Kidney epithelial cell (primary cell): ENCODE measurements around the gene FRMPD2. TPM values are rescaled to one million over a fixed set of nuclear protein-coding genes. Genes with fewer than 3 reads are reported as not detected.

Experiments
- DNase-seq: peaks from one replicate; pipeline ENCODE4 v3.0.0-alpha.2; 2010; ENCODE audit warnings: low read depth
- H3K27me3 ChIP-seq: 2 replicates; pipeline ENCODE4 v1.6.0; 2011; ENCODE audit warnings: low read length; ENCODE audit not compliant: control insufficient read depth, insufficient read depth
- H3K36me3 ChIP-seq: 2 replicates; pipeline ENCODE4 v1.5.1; 2011; ENCODE audit warnings: low read length; ENCODE audit not compliant: control insufficient read depth, insufficient read depth
- H3K4me3 ChIP-seq: 2 replicates; pipeline ENCODE4 v1.5.1; 2011; ENCODE audit warnings: low read depth, mild to moderate bottlenecking, control low read depth, low read length
- CTCF ChIP-seq: IDR thresholded peaks from 2 replicates; pipeline ENCODE4 v1.5.1; 2011; ENCODE audit warnings: mild to moderate bottlenecking, moderate library complexity, low read length, control low read depth, inconsistent platforms; ENCODE audit not compliant: insufficient read depth, poor library complexity, severe bottlenecking
- total RNA-seq: library from RNA; depleted of rRNA; stranded (reverse); fragments of >200 nt; gene quantifications from 2 replicates; pipeline ENCODE4 v1.2.3, GENCODE V29; 2015

Gene FRMPD2
- total RNA-seq, 1 donor from 2014 or later: 0.42 TPM

- no peak for TF ChIP-seq CTCF
- no peaks in the 10 kb centered on the region for H3K36me3 ChIP-seq
- DNase-seq: no peak
- H3K27me3 ChIP-seq: peaks cover 2% of the 10 kb centered on the region
- H3K4me3 ChIP-seq: no peak overlapping the region
Measured at GRCh38 chr10:48279081-48279751, 4.7 kb upstream of the FRMPD2 start.

GRCh38 chr10:48277093-48277492 is 2.6 kb upstream of the FRMPD2 start:
- no peak overlapping the region for H3K4me3 ChIP-seq
- peaks cover 2% of the 10 kb centered on the region for H3K27me3 ChIP-seq
- no peak for DNase-seq
- no peak for TF ChIP-seq CTCF
- no peaks in the 10 kb centered on the region for H3K36me3 ChIP-seq

GRCh38 chr10:48273741-48274140 is 755 bp downstream of the FRMPD2 start:
- no peak for TF ChIP-seq CTCF
- no peaks in the 10 kb centered on the region for H3K27me3 ChIP-seq
- no peaks in the 10 kb centered on the region for H3K36me3 ChIP-seq
- no peak overlapping the region for H3K4me3 ChIP-seq
- DNase-seq: no peak

- no peak for DNase-seq
Measured at GRCh38 chr10:48272682-48273081, 1.8 kb downstream of the FRMPD2 start.

GRCh38 chr10:48271047-48271730 is 3.3 kb downstream of the FRMPD2 start:
- Histone ChIP-seq H3K36me3 (no peaks in the 10 kb centered on the region), H3K4me3 (no peak overlapping the region), H3K27me3 (no peaks in the 10 kb centered on the region)
- TF ChIP-seq CTCF: no peak
- DNase-seq: no peak

More at GRCh38 chr10:48272682-48273081, 1.8 kb downstream of the FRMPD2 start:
- TF ChIP-seq CTCF: no peak
- no peak overlapping the region for H3K4me3 ChIP-seq
- no peaks in the 10 kb centered on the region for H3K36me3 ChIP-seq
- H3K27me3 ChIP-seq: no peaks in the 10 kb centered on the region
